IMR-90 (cell line): ENCODE measurements around the gene RTN4IP1. TPM values are rescaled to one million over a fixed set of nuclear protein-coding genes. Genes with fewer than 3 reads are reported as not detected.

Experiments used
- ATAC-seq: fragments of 200-7000 bp; cut with Tn5 transposase; 2 replicates; pipeline ENCODE4 v1.9.1; 2020; ENCODE audit warnings: low read depth, mild to moderate bottlenecking, moderate library complexity
- BruUV-seq: library from RNA; stranded (reverse); fragments of 400-500 nt; replicated peaks from 2 replicates; lab custom pipeline; 2021; lab: Mats Ljungman, UMichigan
- CTCF ChIA-PET: fragments of 300-600 bp; formaldehyde crosslinking; extraction: SDS; loops from one replicate; lab custom pipeline; 2021; ENCODE audit warnings: antibody characterized with exemption; lab: Yijun Ruan, JAX
- POLR2A ChIA-PET: fragments of 300-600 bp; sonication (Branson Sonifier 250); formaldehyde crosslinking; loops from one replicate; lab custom pipeline; 2022; ENCODE audit warnings: antibody characterized with exemption; ENCODE audit not compliant: unreplicated experiment; lab: Charles Lee
- DNase-seq: peaks from one replicate; pipeline ENCODE4 v3.0.0; 2013
- H2AFZ ChIP-seq: replicated peaks from 2 replicates; pipeline ENCODE3; 2013; ENCODE audit warnings: low read length, mild to moderate bottlenecking; ENCODE audit not compliant: poor library complexity
- H2AK5ac ChIP-seq: 2 replicates; pipeline ENCODE4 v1.6.1; 2013; ENCODE audit warnings: low read depth, low read length, inconsistent platforms
- H2AK9ac ChIP-seq: replicated peaks from 2 replicates; pipeline ENCODE3; 2013; ENCODE audit warnings: mild to moderate bottlenecking, low read depth, low read length, moderate library complexity; ENCODE audit not compliant: poor library complexity
- H2BK120ac ChIP-seq: 2 replicates; pipeline ENCODE4 v1.6.1; 2013; ENCODE audit warnings: low read depth, low read length, inconsistent platforms
- H2BK15ac ChIP-seq: 3 replicates; pipeline ENCODE4 v1.6.1; 2013; ENCODE audit warnings: low read depth, low read length, inconsistent platforms
- H2BK20ac ChIP-seq: 2 replicates; pipeline ENCODE4 v1.6.1; 2013; ENCODE audit warnings: low read depth, mild to moderate bottlenecking, inconsistent platforms, low read length, moderate library complexity
- H2BK5ac ChIP-seq: 2 replicates; pipeline ENCODE4 v1.6.1; 2013; ENCODE audit warnings: mild to moderate bottlenecking, low read depth, low read length, inconsistent platforms; ENCODE audit not compliant: poor library complexity, severe bottlenecking
- H3K14ac ChIP-seq: replicated peaks from 2 replicates; pipeline ENCODE4 v1.6.1; 2013; ENCODE audit warnings: low read depth, low read length, inconsistent platforms
- H3K18ac ChIP-seq: 2 replicates; pipeline ENCODE4 v1.6.1; 2013; ENCODE audit warnings: low read depth, low read length, control low read depth
- H3K23ac ChIP-seq: 2 replicates; pipeline ENCODE4 v1.6.1; 2013; ENCODE audit warnings: low read depth, low read length, inconsistent platforms
- H3K27ac ChIP-seq: 2 replicates; pipeline ENCODE4 v1.5.1; 2013; ENCODE audit warnings: mild to moderate bottlenecking, control low read depth, low read length; ENCODE audit not compliant: insufficient read depth
- H3K27me3 ChIP-seq: 2 replicates; pipeline ENCODE4 v1.6.1; 2013; ENCODE audit warnings: low read length; ENCODE audit not compliant: control insufficient read depth, insufficient read depth
- H3K36me3 ChIP-seq: 2 replicates; pipeline ENCODE4 v1.6.1; 2013; ENCODE audit warnings: low read length, mixed read lengths; ENCODE audit not compliant: control insufficient read depth, insufficient read depth
- H3K4ac ChIP-seq: 2 replicates; pipeline ENCODE4 v1.6.1; 2013; ENCODE audit warnings: low read depth, low read length, inconsistent platforms
- H3K4me1 ChIP-seq: 2 replicates; pipeline ENCODE4 v1.6.1; 2013; ENCODE audit warnings: low read length, mixed read lengths; ENCODE audit not compliant: control insufficient read depth, insufficient read depth
- H3K4me2 ChIP-seq: 2 replicates; pipeline ENCODE4 v1.6.1; 2013; ENCODE audit warnings: low read depth, mild to moderate bottlenecking, control low read depth, low read length, moderate library complexity
- H3K4me3 ChIP-seq: 2 replicates; pipeline ENCODE4 v1.5.1; 2013; ENCODE audit warnings: low read depth, mild to moderate bottlenecking, control low read depth, low read length, moderate library complexity; ENCODE audit not compliant: insufficient read depth
- H3K56ac ChIP-seq: 2 replicates; pipeline ENCODE4 v1.6.1; 2013; ENCODE audit warnings: low read length, inconsistent platforms; ENCODE audit not compliant: insufficient read depth; ENCODE audit errors: extremely low read depth
- H3K79me1 ChIP-seq, 2 experiments: 2 replicates each; pipeline ENCODE4 v1.6.1; 2013; ENCODE audit warnings: low read length in 2 of 2, inconsistent platforms in 1 of 2, low read depth in 1 of 2
- H3K9ac ChIP-seq: 2 replicates; pipeline ENCODE4 v1.6.1; 2013; ENCODE audit warnings: low read depth, low read length, control low read depth
- H3K9me1 ChIP-seq: 2 replicates; pipeline ENCODE4 v1.6.1; 2013; ENCODE audit warnings: low read length, inconsistent platforms; ENCODE audit not compliant: insufficient read depth
- H3K9me3 ChIP-seq: 2 replicates; pipeline ENCODE4 v1.6.1; 2013; ENCODE audit warnings: low read length; ENCODE audit not compliant: control insufficient read depth, insufficient read depth
- H4K20me1 ChIP-seq: 2 replicates; pipeline ENCODE4 v1.6.1; 2013; ENCODE audit warnings: low read length, inconsistent platforms; ENCODE audit not compliant: insufficient read depth
- H4K5ac ChIP-seq: 2 replicates; pipeline ENCODE4 v1.6.1; 2013; ENCODE audit warnings: mild to moderate bottlenecking, low read depth, low read length, control low read depth
- H4K8ac ChIP-seq, 2 experiments: 2 replicates each; pipeline ENCODE4 v1.6.1; 2013; ENCODE audit warnings: low read depth in 2 of 2, low read length in 2 of 2, control low read depth in 1 of 2, inconsistent platforms in 1 of 2
- H4K91ac ChIP-seq: 2 replicates; pipeline ENCODE4 v1.6.1; 2013; ENCODE audit warnings: low read depth, low read length, inconsistent platforms; ENCODE audit not compliant: insufficient read depth
- CHD1 ChIP-seq: IDR thresholded peaks from 2 replicates; pipeline ENCODE4 v1.6.1; 2012; ENCODE audit warnings: low read depth, low read length, improper control_type of control experiment
- CTCF ChIP-seq: conservative IDR thresholded peaks from 2 replicates; pipeline ENCODE4 v1.5.1; 2012; ENCODE audit warnings: mild to moderate bottlenecking, low read depth, low read length, improper control_type of control experiment
- FOS ChIP-seq: fragments of 150-350 bp; IDR thresholded peaks from 2 replicates; pipeline ENCODE4 v1.6.1; 2016; ENCODE audit warnings: low read depth, low read length
- MXI1 ChIP-seq: IDR thresholded peaks from 2 replicates; pipeline ENCODE4 v1.6.1; 2012; ENCODE audit warnings: low read depth, mild to moderate bottlenecking, low read length, moderate library complexity, borderline replicate concordance
- POLR2A ChIP-seq: IDR thresholded peaks from 2 replicates; pipeline ENCODE4 v1.6.1; 2012; ENCODE audit warnings: mild to moderate bottlenecking, low read depth, low read length
- RAD21 ChIP-seq: IDR thresholded peaks from 2 replicates; pipeline ENCODE4 v1.6.1; 2012; ENCODE audit warnings: low read length, improper control_type of control experiment
- RCOR1 ChIP-seq: IDR thresholded peaks from 2 replicates; pipeline ENCODE4 v1.6.1; 2012; ENCODE audit warnings: mild to moderate bottlenecking, low read length, improper control_type of control experiment; ENCODE audit not compliant: insufficient replicate concordance
- SMC3 ChIP-seq: fragments of 150-350 bp; IDR thresholded peaks from 2 replicates; pipeline ENCODE4 v1.6.1; 2016; ENCODE audit warnings: low read depth, mild to moderate bottlenecking, antibody characterized with exemption, low read length, moderate library complexity
- USF2 ChIP-seq: fragments of 150-350 bp; IDR thresholded peaks from 2 replicates; pipeline ENCODE4 v1.6.1; 2017; ENCODE audit warnings: mild to moderate bottlenecking, antibody characterized with exemption, low read length, low read depth
- WGBS, 2 experiments: methylation state at CpG; one replicate each; pipeline versions ENCODE4 v1.1.5 to v1.1.7; 2013; ENCODE audit warnings: missing lambda C conversion rate in 2 of 2; ENCODE audit not compliant: insufficient read length in 1 of 2; ENCODE audit errors: extremely low coverage in 2 of 2; 5-methylcytosine and 5-hydroxymethylcytosine counted together
- dilution Hi-C: fragments of 300-500 bp; cut with HindIII; formaldehyde crosslinking; loops from one replicate; pipeline ENCODE4 v1.14.3; 2018; ENCODE audit warnings: low sequenced_read_pairs; ENCODE audit not compliant: unreplicated experiment
- in situ Hi-C: fragments of 300-500 bp; cut with MboI; formaldehyde crosslinking; loops from 3 replicates; pipeline ENCODE4 v1.14.3; 2019; ENCODE audit warnings: low sequenced_read_pairs, inconsistent platforms, mixed read lengths
- intact Hi-C: fragments of 100-400 bp; cut with micrococcal nuclease; formaldehyde crosslinking; loops from 2 replicates; pipeline ENCODE4 v1.10.0; 2022
- polyA plus RNA-seq, 3 experiments: library from polyadenylated mRNA; depleted of rRNA; stranded (reverse); fragments of >200 nt; gene quantifications; 2 replicates each; pipeline ENCODE4 v1.2.3, GENCODE V29; 2012; ENCODE audit warnings: low replicate concordance in 1 of 3
- total RNA-seq: library from RNA; depleted of rRNA; stranded (reverse); fragments of >200 nt; gene quantifications from 2 replicates; pipeline ENCODE4 v1.2.3, GENCODE V29; 2012

The RTN4IP1 gene
- total and polyA plus RNA-seq, 2 of the 4 experiments (the other 2 are of a cell fraction) = 5.7 to 9.9 TPM

GRCh38 chr6:106551155-106551554 lies 78.1 kb downstream of the RTN4IP1 start:
- ChIA-PET POLR2A (no interaction called here), CTCF (no interaction called here)
- Histone ChIP-seq H3K36me3 (no peaks in the 10 kb centered on the region), H3K27ac (no peak overlapping the region), H2AFZ (no peak overlapping the region), H2BK5ac (no peak overlapping the region), H3K9ac (no peak overlapping the region), H3K14ac (no peak overlapping the region), H2BK120ac (no peak overlapping the region), H3K9me3 (no peaks in the 10 kb centered on the region), H3K4me3 (no peak overlapping the region), H3K56ac (no peak overlapping the region), H2BK20ac (no peak overlapping the region), H3K4me2 (no peak overlapping the region), H3K79me1 (no peaks in the 10 kb centered on the region), H4K91ac (no peak overlapping the region), H2AK5ac (no peak overlapping the region), H3K27me3 (no peaks in the 10 kb centered on the region), H3K9me1 (peaks cover 9% of the 10 kb centered on the region; the same call in 1 of the 2 replicates), H2BK15ac (no peak overlapping the region), H3K4me1 (peaks cover 8% of the 10 kb centered on the region), H3K18ac (no peak overlapping the region), H4K20me1 (no peaks in the 10 kb centered on the region), H3K23ac (no peak overlapping the region), H4K5ac (no peak overlapping the region), H3K4ac (no peak overlapping the region), H2AK9ac (no peak overlapping the region), H4K8ac (no peak overlapping the region)
- TF ChIP-seq CTCF (no peak), RCOR1 (no peak), USF2 (no peak), MXI1 (no peak), POLR2A (no peak), SMC3 (no peak), FOS (no peak), CHD1 (no peak), RAD21 (no peak)
- in situ Hi-C loops = no loop called here
- no peak for ATAC-seq
- intact Hi-C loops = no loop called here
- WGBS, 2 experiments = no CpG with 5 or more reads among the region's 3 CpGs
- DNase-seq = no peak
- BruUV-seq = no TSS peak
- dilution Hi-C loops = loop anchor here (25.0 kb wide), 1 partner anchor 114 kb away; no protein-coding TSS in a partner anchor
